Left lung (tissue), 10 donors: ENCODE results near the gene ITSN1. TPM values are rescaled to one million over a fixed set of nuclear protein-coding genes. Genes with fewer than 3 reads are reported as not detected.

Source experiments
- ATAC-seq: fragments of 200-7000 bp; cut with Tn5 transposase; one replicate; pipeline ENCODE4 v1.9.1; 2020; ENCODE audit warnings: moderate library complexity
- DNase-seq, 4 donors: peaks; one replicate each; pipeline ENCODE4 v3.0.0-alpha.2; 2013 to 2020
- H3K27ac ChIP-seq, 2 donors: fragments of 200-600 bp; sonication (generic) in 1 of 2; one replicate each; pipeline versions ENCODE4 v1.5.0 to v1.8.0; 2020 to 2021
- H3K27me3 ChIP-seq, 2 donors: fragments of 200-600 bp; sonication (generic) in 1 of 2; one replicate each; pipeline versions ENCODE4 v1.5.0 to v1.8.0; 2020 to 2021
- H3K36me3 ChIP-seq, 2 donors: fragments of 200-600 bp; sonication (generic) in 1 of 2; one replicate each; pipeline versions ENCODE4 v1.5.0 to v1.8.0; 2020 to 2021
- H3K4me1 ChIP-seq, 2 donors: fragments of 200-600 bp; one replicate each; pipeline ENCODE4 v1.8.0; 2021
- H3K4me3 ChIP-seq, 2 donors: fragments of 200-600 bp; sonication (generic) in 1 of 2; one replicate each; pipeline versions ENCODE4 v1.5.0 to v1.8.0; 2020 to 2021; ENCODE audit warnings: mild to moderate bottlenecking in 1 of 2
- H3K9me3 ChIP-seq, 2 donors: fragments of 200-600 bp; sonication (generic) in 1 of 2; one replicate each; pipeline versions ENCODE4 v1.5.0 to v1.8.0; 2020 to 2021
- intact Hi-C, 2 donors: fragments of 100-400 bp; cut with DNase I; formaldehyde crosslinking; loops; one replicate each; pipeline versions ENCODE4 v1.11.2 to v1.14.2; 2022
- polyA plus RNA-seq, 6 donors: library from polyadenylated mRNA; unstranded; fragments of 120-200 nt; gene quantifications; one replicate each; pipeline ENCODE4 v1.2.1, GENCODE V29; 2013; ENCODE audit not compliant: insufficient read length in 6 of 6
- total RNA-seq, 2 donors: library from RNA; stranded (reverse); fragmentation: NEBNext Ultra II Directional; extraction: Animal tissue kit (Norgen Biotek cat#: 25700); gene quantifications; one replicate each; pipeline ENCODE4 v1.2.1, GENCODE V29; 2021
- TF ChIP-seq, protein P1 (sequence below), 2 donors: fragments of 200-600 bp; sonication (generic) in 1 of 2; IDR thresholded peaks; one replicate each; pipeline versions ENCODE4 v1.5.0 to v1.8.0; 2021; ENCODE audit warnings: antibody characterized with exemption in 2 of 2
- donor health status: DM: no; HTN: yes; CAD: no.
- donor health status: DM: no; HTN: no; CAD: no.

The ITSN1 gene
- total and polyA plus RNA-seq, 8 donors = 38.9 to 59.1 (median 50.8) TPM

DNA sequence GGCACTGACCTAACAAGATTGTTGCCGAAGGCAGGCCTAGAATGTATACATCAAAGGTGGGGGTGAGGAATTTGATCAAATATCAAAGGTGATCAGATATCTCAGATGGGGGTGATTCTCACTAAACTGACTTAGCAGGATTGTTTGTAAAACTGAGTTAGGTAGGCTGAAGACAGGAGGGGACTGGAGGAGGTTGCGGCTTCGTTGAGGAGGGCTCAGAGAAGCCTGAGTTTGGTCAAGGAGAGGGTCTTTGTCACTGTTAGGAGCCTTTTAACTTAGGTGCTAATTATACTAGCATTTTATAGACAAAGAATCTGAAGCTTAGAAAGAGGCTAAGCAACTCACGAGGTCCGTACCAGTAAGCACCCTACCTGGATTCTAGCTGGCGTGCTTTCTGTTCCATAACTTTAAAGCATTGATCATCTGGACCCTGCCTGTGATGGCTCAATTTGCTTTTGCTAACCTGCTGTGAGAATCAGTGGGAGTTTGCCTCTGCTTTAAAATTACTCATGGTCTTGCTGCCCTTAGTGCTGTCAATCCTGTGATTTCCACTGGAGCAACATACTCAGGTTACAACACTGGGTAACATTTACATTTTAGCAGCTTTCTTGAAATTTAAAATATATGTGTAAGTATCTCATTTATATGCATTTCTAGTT lies 49.8 kb downstream of the ITSN1 start:
- Histone ChIP-seq H3K27ac (no peak overlapping the region), H3K4me3 (no peak overlapping the region), H3K27me3 (no peaks in the 10 kb centered on the region), H3K9me3 (no peaks in the 10 kb centered on the region), H3K4me1 (peaks cover 0 to 3% of the 10 kb centered on the region in 2 donors), H3K36me3 (no peaks in the 10 kb centered on the region)
- intact Hi-C loops = no loop called here
- DNase-seq = no peak
- TF ChIP-seq, protein P1, sequence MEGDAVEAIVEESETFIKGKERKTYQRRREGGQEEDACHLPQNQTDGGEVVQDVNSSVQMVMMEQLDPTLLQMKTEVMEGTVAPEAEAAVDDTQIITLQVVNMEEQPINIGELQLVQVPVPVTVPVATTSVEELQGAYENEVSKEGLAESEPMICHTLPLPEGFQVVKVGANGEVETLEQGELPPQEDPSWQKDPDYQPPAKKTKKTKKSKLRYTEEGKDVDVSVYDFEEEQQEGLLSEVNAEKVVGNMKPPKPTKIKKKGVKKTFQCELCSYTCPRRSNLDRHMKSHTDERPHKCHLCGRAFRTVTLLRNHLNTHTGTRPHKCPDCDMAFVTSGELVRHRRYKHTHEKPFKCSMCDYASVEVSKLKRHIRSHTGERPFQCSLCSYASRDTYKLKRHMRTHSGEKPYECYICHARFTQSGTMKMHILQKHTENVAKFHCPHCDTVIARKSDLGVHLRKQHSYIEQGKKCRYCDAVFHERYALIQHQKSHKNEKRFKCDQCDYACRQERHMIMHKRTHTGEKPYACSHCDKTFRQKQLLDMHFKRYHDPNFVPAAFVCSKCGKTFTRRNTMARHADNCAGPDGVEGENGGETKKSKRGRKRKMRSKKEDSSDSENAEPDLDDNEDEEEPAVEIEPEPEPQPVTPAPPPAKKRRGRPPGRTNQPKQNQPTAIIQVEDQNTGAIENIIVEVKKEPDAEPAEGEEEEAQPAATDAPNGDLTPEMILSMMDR (IDR thresholded peaks at IDR 0.05) = no peak
- no peak for ATAC-seq

DNA sequence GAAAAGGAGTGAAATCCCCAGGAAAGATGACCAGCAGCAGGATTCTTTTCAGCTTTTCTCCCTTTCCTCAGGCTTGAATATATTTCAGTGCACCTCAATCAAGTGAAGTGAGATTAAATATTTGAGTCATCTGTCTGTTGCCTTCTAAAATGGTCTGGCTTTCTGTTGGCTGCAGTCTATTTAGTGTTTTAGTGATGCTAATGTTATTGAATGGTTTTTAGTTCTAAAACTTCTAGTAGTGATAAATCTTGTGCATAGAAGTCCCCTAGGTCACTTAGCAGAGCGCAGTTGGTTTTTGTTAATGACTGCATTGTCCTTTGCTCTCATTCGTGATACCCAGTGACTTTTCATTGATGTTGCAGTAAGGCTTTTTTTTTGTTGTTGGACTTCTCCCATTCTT lies 53.5 kb downstream of the ITSN1 start:
- intact Hi-C loops = no loop called here
- TF ChIP-seq, protein P1 (IDR thresholded peaks at IDR 0.05) = no peak
- H3K4me3 ChIP-seq = no peak overlapping the region
- no peaks in the 10 kb centered on the region for H3K36me3 ChIP-seq
- H3K9me3 ChIP-seq = no peaks in the 10 kb centered on the region
- no peaks in the 10 kb centered on the region for H3K27me3 ChIP-seq
- DNase-seq = no peak
- no peak overlapping the region for H3K27ac ChIP-seq
- peaks cover 0 to 2% of the 10 kb centered on the region in 2 donors for H3K4me1 ChIP-seq
- ATAC-seq = no peak

DNA sequence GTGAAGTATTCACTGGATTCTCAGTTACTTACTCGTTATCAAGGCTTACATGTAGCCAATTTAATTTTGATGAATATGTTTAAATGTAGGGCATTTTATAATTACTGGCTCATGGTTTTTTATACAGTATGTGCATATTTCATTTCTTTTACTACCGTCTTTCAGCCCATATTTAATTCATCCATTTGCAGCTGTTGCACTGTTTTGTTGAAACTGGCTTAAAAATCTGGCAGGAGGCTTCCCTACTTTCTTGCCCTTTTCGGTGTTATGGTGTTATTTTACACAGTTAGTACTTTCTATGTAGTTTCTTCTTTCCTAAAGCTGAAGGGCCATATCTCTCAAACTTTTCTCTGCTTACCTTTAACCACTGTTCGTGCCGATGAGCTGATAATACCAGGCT lies 54.2 kb downstream of the ITSN1 start:
- no peak overlapping the region for H3K4me3 ChIP-seq
- H3K4me1 ChIP-seq = no peaks in the 10 kb centered on the region
- ATAC-seq (no peak), DNase-seq (no peak)
- H3K27me3 ChIP-seq = no peaks in the 10 kb centered on the region
- intact Hi-C loops = no loop called here
- H3K9me3 ChIP-seq = no peaks in the 10 kb centered on the region
- H3K27ac ChIP-seq = no peak overlapping the region
- TF ChIP-seq, protein P1 (IDR thresholded peaks at IDR 0.05) = no peak
- no peaks in the 10 kb centered on the region for H3K36me3 ChIP-seq

DNA sequence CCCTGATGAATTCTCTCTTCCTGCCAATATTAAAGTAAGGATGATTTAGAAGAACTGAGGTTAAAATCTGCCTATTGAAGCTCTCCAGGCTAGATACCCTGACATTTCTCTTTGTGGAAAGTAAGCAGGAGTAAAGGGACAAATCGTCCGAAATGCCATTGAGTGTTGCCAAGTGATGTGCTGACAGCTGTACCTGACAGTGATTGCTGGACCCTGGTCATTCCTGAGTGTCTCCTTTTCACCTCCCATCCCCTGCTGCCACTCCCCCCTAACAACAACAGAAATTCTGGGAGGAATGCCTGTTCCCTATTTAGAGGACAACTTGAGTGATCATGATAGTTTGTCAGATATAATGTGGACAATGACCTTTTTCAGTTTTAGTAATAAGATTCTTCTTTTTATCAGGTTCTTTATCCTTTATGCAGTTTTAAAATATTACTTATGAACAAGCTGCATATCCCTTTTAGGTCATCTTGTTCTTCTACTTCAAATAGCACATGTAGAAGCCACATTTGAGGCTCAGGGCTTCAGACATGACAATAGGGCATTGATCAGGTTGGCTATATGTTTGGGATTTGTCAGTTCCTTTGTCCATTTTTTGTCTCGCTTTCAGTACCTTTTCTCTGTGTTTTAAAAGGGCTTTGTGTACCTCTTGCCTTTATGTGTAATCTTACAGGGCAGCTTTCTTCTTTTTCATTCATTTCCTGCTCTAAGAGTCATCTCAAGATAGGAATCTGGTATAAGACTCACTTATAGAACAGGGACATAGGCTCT lies 56.0 kb downstream of the ITSN1 start:
- TF ChIP-seq, protein P1 (IDR thresholded peaks at IDR 0.05) = no peak
- no peak for DNase-seq
- no peak for ATAC-seq

DNA sequence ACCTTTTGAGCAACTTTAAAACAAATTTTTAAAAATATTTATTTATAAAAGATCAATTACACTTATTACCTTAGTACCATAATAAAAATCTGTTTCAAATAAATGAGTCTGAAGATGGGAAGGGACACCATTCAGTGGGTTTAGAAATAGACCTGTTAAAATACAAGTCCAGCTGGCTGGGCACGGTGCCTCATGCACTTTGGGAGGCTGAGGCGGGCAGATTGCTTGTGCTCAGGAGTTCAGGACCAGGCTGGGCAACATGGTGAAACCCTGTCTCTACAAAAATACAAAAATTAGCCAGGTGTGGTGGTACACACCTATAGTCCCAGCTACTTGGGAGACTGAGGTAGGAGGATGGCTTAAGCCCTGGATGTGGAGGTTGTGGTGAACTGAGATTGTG lies 57.0 kb downstream of the ITSN1 start:
- ATAC-seq (no peak), DNase-seq (no peak)
- TF ChIP-seq, protein P1 (IDR thresholded peaks at IDR 0.05) = no peak
- Histone ChIP-seq H3K9me3 (no peaks in the 10 kb centered on the region), H3K36me3 (no peaks in the 10 kb centered on the region), H3K27ac (no peak overlapping the region), H3K4me3 (no peak overlapping the region), H3K27me3 (no peaks in the 10 kb centered on the region), H3K4me1 (no peaks in the 10 kb centered on the region)
- intact Hi-C loops = no loop called here

More for the DNA sequence above, 56.0 kb downstream of the ITSN1 start:
- intact Hi-C loops = no loop called here
- Histone ChIP-seq H3K4me3 (no peak overlapping the region), H3K4me1 (no peaks in the 10 kb centered on the region), H3K36me3 (no peaks in the 10 kb centered on the region), H3K27me3 (no peaks in the 10 kb centered on the region), H3K9me3 (no peaks in the 10 kb centered on the region), H3K27ac (no peak overlapping the region)
